ENCODE data around the gene CRIM1. TPM values are rescaled to one million over a fixed set of nuclear protein-coding genes. Genes with fewer than 3 reads are reported as not detected.
A peak's percentile ranks its signal among the peaks of the same experiment; 100 is the strongest.

CRIM1 gene
- total RNA-seq, 1 donor from 2014 or later, result 669 TPM

DNA sequence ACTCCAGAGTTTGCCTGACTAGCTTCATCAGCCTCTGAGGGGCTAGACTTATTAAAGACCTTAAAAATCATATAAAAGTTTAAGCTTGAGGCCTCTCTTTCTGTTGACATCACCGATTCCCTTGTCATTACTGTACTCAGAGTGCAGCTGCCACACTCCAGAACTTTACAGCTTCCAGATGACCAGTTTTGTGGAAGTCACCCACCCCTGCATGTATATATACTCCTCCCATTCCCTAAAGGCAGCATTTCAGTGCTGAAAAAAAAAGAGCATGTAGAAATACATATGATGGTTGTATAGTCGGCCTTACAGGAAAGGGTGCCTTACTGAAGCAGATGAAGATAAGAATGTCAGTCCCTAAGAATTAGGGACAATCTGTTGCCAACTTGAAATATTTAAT is 125.1 kb downstream of the CRIM1 start:
- DNase-seq (ENCODE audit: low read depth), result no peak

DNA sequence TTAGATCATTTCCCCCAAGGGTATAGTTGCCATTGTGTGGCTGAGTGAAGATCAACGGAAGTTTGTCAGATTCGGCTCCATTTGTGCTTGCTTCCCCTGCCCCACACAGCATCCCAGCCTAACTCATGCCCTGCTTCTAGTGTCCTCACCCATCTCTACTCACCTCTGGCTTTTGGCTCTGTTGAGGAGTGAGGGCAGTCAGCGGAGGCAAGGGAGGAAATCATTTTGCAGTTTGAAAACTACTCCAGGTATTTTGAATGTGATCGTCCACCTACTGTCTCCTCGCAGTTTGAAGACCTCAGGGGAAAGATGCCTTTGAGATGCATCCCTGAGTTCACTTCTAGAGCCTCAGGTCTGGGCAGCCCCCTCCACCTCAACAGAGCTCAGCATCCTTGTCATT is 126.1 kb downstream of the CRIM1 start:
- DNase-seq (ENCODE audit: low read depth), result no peak

DNA sequence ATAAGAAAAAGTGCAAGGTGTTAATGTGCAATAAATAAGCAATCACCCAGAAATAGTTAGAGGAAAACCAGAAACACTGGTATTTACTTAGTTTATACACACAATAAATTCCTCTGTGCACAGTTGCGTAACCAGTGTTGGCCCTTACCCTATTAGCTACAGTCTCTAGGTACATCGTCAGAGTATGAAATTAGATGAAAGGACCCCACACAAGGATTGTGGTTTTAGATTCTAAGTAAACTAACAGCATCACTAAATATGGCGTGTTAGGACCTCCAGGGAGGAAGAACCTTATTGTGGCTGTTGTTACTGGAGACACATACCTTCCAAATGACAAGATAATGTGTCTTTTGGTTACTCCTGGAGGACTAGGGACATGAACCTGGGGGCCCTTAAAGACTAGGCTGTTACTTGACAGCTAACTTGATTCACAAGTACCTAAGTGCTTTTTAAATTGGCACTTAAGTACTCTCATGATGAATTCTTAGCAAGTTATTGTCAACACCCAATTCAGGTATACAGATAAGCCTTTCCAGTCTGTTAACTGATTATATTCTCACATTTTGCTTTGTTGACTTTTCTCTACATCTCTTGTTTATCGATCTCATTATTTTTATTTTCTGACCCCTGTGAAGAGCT is 127.1 kb downstream of the CRIM1 start:
- peak; percentile 97 for DNase-seq (ENCODE audit: low read depth)

DNA sequence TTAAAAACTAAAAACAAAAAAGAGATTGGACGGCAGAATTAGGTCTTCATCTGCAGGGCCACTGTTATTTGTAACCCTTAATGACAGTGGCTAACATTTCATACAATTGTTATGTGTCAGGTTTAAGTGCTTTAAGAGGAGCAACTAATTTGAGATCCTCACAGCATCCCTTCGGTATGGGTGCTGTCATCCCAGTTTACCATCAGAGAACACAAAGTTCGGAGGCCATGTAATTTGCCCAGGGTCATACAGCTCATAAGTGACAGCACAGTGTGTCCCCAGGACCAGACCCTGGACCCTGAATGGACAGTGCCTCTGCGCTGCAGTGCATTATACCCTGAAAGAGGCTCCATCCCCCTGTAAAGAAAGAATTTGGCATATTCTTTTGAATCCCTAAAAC is 127.7 kb downstream of the CRIM1 start:
- no peak for DNase-seq (ENCODE audit: low read depth)

DNA sequence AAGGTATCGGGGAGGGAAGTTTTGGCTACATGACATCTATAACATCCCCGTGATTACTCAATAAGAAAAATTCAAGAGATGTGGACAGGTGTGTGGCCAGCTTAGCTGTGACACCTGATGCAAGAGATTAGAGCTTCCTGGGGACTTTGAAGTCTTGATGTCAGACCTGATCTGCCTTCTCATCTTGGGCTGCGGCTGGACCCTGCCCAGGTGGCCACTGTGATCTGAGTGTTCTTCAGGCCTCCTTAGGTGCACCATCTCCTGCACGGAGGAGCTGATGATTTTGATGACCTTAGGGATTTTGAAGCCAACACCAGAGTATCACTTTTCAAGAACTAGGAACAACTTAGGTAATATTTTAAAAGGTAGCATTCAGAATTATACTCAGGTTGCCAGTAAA is 128.9 kb downstream of the CRIM1 start:
- no peak for DNase-seq (ENCODE audit: low read depth)

DNA sequence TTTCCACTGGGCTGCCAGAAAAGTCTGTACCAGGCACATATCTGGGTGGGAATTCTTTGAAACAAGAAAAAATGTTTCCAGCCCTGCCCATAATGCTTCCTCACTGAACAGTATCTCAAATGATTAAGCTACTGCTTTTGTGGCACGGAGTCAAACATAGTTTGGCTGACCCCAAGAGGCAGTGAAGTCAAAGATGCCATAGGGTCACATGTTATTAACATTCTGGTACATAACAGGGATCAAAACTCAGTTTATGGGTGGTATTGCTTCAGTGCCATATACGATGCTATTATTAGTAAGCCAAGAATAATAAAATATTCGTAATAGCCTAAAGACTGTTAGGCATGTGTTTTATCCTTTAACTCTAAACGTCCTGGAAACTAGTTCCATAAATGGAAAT is 129.9 kb downstream of the CRIM1 start:
- DNase-seq (ENCODE audit: low read depth), result peak; percentile 87

DNA sequence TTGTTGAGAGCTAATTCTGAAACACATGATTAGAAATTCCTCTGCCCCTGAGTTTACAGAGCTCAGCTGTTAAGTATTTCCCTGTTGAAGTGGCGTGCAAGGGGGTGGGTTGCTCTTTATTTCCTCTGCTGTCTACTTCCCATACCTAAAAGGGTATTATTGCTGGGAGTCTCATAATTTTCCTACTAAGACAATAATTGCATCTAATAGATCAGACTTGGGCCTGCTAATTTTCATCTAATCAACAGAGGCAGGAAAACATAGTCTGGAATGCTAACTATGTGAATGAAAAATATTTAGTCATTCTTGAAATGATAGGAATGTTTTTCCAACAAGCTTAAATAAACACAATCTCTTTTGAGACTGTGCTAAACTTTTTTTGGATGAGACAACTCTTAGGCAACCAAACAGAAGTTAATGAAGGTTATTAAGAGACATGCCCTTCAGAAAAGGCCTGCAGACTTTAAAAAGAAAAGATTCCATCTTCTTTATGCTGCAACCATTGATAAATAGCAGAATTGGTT is 131.0 kb downstream of the CRIM1 start:
- DNase-seq (ENCODE audit: low read depth), result peak; percentile 96

DNA sequence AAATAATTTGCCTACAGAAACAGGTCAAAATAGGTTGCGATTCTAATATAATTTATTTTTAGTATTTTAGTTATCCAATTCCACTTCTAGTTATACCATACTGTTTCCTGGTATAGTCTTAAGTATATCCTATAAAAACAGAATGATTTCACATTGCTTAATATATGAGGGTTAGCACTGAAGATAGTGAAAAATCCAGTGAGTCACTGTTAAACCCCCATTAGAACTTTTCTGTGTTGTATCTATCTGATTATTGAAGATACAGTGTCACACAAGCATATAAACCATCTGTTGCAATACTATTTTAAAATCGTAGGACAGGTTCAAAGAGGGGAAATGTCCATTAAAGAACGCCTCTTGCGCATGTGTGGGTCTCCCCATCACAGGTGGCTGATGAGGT is 132.4 kb downstream of the CRIM1 start:
- DNase-seq (ENCODE audit: low read depth), result no peak

DNA sequence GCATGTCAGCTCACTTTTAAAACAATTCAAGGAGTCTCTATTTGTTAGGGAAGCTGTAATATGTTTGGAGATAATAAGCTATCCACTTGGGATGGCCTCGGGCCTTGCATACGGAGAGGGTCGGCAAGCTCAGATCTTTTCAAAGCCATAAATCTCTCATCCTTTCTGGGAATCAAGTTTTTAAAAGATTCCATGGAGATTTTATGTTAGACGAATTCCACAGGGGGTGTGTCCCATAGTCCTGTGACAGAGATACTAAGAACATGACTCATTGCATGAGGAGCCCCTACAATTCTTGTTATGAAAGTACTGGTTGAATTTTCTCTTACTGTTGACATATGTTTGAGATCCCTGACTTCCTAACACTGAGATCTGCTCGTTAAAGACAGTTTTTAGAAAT is 133.7 kb downstream of the CRIM1 start:
- peak; percentile 63 for DNase-seq (ENCODE audit: low read depth)

DNA sequence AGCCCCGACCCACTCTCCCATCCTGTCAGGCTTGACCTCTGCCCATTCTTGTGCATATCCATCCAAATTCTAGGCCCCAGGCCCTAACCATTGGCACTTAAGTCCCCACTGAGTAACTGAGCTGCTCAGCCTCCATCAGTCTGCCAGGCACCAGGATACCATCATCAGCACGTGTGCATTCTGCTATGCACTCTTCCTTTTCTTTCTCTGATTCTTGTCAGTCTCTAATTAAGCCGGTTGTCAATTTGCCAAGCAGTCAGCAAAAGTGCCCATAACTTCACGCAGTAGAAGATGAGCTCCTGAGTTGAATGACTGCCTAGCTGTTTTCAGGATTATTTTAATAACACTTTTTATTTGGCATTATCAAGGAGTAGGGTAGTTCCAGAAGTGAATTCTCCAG is 135.2 kb downstream of the CRIM1 start:
- DNase-seq (ENCODE audit: low read depth), result no peak

DNA sequence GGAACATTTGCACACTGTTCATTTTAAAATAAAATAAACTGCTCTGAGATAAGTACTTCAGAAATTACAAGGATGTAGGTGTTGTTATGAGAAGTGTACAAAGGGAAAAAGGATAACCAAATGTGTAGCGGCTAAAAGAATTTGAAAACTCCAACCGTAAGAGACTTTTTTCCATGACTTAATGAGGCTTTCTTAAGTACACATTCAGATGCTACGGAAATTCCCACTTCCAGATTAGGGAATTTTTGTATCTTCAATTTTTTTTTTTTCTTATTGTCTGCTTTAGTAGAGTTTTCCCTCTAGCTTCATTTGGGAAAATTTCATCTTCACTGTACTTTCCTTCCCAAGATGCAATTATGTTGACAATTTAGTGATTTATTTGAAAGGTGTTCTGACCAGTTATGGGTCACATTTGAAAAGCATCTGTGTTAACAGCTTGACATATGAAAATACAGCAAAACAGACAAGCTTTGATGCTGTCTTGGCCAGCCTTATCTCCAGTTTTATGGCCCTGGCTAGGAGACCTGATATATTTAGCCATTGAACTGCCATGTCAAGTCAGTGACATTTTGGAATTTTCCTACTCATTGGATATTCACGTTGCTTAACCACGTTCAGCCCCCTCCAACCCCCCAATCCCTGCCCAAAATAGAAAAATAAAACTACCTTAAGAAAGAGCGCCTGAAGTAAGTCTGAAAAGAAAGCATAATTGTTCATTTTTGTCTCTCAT is 136.8 kb downstream of the CRIM1 start:
- peak; percentile 63 for DNase-seq (ENCODE audit: low read depth)

DNA sequence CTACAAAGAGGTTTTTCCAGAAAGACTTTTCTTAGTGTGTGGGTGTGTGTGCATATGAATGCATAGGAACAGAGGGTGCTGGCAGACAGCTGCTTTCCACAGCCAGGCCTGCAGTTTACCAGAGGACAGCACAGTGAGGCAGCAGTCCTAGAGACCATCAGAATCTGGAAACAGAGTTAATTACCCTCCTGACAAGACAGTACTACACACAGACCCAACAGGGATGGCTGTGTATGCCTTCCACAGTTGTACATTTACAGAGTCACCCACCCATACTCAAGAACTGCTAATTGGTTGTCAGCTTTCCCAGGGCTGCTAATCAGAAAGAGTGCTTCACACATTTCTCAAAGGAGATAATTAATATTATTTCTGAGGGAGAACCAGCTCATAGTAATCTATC is 137.7 kb downstream of the CRIM1 start:
- DNase-seq (ENCODE audit: low read depth), result no peak

DNA sequence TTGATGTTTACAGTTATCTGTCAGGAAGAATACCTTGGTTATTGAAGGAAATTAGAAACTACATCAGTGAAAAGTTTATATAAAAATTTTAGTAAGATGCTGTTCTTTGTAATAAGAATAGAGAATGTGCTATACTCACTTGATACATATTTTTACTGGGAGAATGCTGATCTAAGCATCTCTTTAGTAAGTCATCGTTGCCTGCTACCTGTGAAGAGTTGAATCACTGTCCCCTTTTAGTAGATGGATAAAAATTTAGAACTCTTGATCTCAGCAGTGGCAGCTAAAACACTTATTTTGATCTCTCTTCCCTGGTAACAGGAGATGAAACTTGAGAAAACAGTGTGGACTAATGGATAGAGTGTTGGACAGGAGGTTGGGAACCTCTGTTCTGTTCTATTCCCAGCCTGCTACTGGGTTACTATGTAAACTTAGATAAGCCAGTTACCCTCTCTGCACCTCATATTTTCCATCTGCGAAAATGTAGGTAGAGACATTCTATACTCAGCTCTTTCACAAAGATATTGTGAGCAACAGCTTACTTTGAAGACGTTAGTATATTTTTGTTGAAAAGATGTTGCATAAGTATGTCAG is 142.1 kb downstream of the CRIM1 start:
- no peak for DNase-seq (ENCODE audit: low read depth)

DNA sequence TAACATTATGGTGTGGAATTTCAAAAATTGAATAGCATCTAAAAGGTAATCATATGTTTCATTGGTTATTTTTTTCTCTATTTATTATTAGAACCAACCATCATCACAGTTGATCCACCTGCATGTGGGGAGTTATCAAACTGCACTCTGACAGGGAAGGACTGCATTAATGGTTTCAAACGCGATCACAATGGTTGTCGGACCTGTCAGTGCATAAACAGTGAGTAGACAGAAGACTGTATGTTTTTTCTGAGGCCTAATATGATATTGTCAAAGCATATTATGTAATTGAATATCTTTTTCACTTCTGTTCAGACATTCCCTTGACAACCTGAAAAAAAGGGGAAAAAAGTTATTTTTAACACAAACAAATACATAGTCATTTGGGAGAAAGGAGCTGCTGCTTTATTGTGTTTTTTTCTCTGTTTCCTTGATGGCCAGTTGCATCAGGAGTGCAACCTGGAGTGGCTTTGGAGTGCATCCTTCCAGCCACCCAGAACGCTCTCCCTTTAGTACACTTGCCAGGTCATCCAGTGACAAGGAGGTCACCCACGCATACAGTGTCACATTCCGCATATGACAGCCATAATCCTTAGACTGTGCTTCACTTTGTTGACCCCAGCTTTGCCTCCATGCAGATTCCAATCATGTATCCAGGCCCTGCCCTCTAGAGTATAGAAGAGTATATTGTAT is 143.7 kb downstream of the CRIM1 start:
- no peak for DNase-seq (ENCODE audit: low read depth)

DNA sequence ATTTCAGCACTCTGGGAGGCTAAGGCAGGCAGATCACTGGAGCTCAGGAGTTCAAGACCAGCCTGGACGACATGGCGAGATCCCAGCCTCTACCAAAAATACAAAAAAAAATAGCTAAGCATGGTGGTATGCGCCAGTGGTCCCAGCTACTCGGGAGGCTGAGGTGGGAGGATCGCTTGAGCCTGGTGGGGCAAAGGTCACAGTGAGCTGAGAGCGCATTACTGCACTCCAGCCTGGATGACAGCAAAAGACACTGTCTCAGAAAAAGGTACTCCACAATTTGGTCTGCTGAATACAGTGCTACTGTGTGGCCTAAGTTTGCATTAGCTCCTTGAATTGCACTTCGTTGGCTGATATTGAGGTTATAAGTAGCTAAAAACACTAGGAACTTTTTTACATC is 144.5 kb downstream of the CRIM1 start:
- DNase-seq (ENCODE audit: low read depth), result no peak

DNA sequence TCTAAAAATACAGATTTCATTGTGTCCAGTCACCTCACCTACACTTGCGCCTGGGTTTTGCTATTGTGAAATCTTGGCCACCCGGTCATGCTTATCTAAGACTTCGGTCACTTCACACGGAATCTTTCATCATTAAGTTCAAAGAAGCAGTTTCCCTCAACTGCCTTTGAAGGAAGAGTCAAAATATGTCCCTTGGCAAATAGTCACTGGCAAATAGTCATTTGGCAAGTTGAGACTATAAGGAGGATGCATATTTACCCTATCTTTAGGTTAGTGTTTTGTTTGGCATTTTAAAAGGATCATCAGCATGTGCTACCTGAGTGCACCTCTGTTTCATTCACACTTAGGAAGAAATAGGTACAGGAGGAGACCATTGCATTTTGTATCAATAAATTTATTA is 146.5 kb downstream of the CRIM1 start:
- peak; percentile 15 for DNase-seq (ENCODE audit: low read depth)

DNA sequence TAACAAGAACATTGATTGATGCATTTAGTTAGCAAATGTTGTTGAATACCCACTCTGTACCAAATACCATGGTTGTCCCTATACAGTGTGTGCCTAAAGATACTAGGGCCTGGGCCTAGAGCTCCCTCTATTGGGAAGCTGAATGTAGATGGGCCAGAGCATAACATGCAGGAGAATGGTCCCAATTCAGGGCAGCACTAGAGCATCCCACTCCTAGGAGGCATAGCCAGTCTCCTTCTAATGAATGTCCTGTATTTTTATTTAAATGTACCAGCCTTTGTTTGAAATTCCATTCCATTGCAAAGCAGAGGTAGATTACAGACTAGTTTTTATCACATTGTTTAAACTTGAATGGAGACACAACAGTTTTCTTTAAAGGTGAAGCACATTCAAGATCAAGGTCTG is 151.8 kb downstream of the CRIM1 start:
- DNase-seq (ENCODE audit: low read depth), result peak; percentile 44

DNA sequence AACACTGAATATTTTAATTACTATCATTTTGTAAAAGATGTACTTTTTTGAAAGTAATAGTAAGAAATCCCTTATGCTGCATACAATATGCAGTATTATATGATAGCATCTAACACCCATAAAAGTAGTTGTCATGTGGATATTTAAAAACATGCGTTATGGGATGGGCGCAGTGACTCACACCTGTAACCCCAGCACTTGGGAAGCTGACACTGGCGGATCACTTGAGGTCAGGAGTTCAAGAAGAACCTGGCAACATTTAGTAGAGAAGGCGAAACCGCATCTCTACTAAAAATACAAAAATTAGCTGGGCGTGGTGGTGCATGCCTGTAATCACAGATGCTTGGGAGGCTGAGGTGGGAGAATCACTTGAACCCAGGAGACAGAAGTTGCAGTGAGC is 153.5 kb downstream of the CRIM1 start:
- DNase-seq (ENCODE audit: low read depth), result no peak

DNA sequence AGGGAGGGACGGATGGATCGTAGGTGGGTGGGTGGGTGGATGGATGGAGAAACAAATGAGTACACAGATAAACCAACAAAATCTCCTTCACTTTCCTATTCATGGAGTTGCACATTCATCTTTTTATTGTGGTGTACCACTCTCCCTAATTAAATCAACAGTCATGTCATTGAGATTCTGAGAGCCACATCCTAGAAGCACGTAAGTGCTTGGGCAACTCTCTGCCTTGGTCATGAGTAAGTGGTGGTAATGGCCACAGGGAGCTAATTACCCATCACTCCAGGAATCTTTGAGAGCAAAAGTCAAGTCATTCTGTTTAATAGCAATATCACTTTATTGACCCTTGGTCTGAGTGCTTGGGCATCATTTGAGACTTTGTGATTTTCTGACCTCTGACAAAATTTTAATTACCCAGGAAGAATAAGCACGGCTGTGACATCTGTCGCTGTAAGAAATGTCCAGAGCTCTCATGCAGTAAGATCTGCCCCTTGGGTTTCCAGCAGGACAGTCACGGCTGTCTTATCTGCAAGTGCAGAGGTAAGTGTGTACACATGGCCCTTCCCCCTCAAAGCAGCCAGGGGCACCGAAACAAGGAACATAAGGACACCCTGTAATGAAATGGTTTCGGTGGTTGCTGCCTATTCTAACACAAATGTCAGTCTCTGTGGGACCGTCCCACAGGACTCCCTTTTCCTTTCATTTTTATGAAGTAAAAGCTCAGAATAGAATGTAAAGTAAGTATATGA is 156.5 kb downstream of the CRIM1 start:
- DNase-seq (ENCODE audit: low read depth), result no peak

DNA sequence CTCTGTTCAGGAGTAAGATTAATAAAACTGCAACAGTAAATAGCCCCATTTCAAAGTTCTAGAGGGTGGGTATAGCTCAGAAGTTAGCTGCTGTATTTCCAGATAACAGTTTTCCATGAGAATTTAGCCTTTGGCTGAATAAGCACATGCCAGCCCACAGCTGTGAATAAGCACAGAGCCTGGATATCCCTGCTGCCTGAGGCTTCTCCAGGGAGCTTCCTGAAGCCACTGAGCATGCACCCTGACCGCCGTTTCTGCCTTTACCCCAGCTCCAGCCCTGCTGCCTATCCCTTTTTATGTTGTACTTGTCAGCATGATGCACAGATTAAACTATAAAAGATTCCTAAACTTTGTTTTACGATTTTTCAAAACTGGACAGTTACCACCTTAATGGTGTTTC is 157.1 kb downstream of the CRIM1 start:
- no peak for DNase-seq (ENCODE audit: low read depth)

DNA sequence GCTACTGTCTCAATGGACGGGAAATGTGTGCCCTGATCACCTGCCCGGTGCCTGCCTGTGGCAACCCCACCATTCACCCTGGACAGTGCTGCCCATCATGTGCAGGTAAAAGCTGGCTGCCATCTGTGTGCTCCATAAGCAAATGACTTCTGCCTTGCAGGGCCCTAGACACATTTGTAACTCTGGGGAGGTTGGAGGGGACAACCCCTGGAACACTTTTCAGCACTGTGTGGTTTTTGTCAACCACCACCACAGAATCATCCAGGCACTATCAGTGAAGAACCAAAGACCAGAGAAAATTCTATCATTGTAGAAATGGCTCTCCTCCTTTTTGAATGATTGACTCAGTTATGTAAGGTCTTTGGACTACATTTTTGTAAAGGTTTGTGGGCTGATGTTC is 158.1 kb downstream of the CRIM1 start:
- DNase-seq (ENCODE audit: low read depth), result no peak

DNA sequence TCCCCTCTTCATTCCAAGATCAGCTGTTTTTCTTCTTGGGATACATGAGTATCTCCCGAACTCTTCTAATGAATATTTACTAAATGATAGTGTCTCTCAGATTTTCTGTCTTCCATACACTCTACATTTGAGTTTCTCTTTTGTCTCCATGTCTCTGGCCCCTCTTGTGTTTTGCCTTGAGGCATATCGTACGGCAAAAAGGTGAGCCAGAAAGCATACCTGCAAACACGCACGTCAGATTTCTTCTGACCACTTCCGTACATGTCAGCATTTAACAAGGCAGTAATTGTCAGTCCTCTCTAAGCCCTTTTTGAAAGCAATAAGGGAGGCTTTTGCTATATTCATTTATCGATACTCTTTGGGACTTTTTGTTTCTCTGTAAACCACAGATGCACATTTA is 160.0 kb downstream of the CRIM1 start:
- DNase-seq (ENCODE audit: low read depth), result no peak

All from renal cortical epithelial cell (primary cell).